ENCODE results near the gene RAB27B.

Gene RAB27B

DNA sequence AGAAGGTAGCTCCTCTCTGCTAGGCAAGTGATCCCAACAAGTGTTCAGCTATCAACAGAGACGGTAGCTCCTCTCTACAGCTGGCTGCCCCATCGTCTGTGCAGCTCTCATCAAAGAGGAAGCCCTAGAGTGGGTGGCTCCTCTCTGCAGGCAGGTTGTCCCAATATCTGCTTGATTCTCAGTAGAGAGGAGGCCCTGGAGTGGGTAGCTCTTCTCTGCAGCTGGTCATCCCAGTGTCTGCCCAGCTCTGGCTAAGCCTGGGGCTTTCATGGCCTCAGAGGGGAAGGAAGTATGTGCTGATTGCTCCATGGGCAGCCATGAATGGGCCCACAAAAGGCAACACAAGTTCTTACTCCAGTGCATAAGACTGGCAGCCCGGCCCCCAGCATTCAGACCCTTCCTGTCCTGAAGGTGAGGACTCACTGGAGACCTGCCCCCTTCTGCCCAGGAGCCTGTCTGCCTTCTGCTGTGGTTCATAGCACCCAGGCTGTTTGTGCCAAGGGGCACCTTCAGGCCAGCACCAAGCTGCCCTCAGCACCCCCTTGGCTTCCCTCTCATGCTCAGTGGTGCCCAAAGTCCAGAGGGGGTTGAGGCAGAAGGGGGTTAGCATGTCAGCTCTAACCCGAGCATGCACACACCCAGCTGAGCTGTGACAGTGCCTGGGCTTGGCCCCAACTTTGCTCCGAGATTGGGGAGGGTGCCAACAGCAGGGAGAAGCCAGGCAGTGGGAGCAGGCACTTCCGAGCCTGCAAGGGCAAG is 82.1 kb downstream of the RAB27B start:
- DNase-seq (ENCODE audit: low spot score), result no peak

- no peak for DNase-seq (ENCODE audit: low spot score)
Observed at GRCh38 chr18:54911551-54911950, 83.3 kb downstream of the RAB27B start.

GRCh38 chr18:54914816-54915215 is 86.5 kb downstream of the RAB27B start:
- DNase-seq (ENCODE audit: low spot score), result no peak

GRCh38 chr18:54916507-54916906 is 88.2 kb downstream of the RAB27B start:
- no peak for DNase-seq (ENCODE audit: low spot score)

- DNase-seq (ENCODE audit: low spot score), result no peak
Observed at GRCh38 chr18:54918060-54918459, 89.8 kb downstream of the RAB27B start.

- no peak for DNase-seq (ENCODE audit: low spot score)
Observed at GRCh38 chr18:54919412-54919811, 91.1 kb downstream of the RAB27B start.

GRCh38 chr18:54923339-54923956 is 95.2 kb downstream of the RAB27B start:
- DNase-seq (ENCODE audit: low spot score), result no peak

DNA sequence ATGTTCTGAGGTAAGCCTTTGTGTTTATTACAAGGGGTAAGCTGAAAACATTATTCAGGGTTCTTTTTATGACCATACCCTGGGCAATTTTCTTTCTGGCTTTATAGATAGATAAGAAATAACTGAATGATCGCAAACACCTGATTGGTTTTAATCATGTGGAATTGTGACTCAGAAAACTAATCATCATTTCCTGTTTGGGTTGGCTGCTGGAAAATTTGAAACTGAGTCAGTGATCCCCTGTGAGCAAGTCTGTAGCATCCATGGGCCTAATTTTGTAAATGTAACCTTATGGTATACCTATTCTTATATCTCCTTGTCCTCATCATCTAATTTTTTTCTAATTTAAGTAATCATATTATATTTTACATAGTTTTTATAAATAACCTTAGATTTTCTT is 96.7 kb downstream of the RAB27B start:
- no peak for DNase-seq (ENCODE audit: low spot score)

GRCh38 chr18:54926593-54927325 is 98.5 kb downstream of the RAB27B start:
- no peak for DNase-seq (ENCODE audit: low spot score)

- no peak for DNase-seq (ENCODE audit: low spot score)
Observed at GRCh38 chr18:54928236-54928635, 100.0 kb downstream of the RAB27B start.

- no peak for DNase-seq (ENCODE audit: low spot score)
Observed at GRCh38 chr18:54931152-54931551, 102.9 kb downstream of the RAB27B start.

- DNase-seq (ENCODE audit: low spot score), result no peak
Observed at GRCh38 chr18:54932472-54932871, 104.2 kb downstream of the RAB27B start.

GRCh38 chr18:54938506-54938905 is 110.2 kb downstream of the RAB27B start:
- DNase-seq (ENCODE audit: low spot score), result no peak

DNA sequence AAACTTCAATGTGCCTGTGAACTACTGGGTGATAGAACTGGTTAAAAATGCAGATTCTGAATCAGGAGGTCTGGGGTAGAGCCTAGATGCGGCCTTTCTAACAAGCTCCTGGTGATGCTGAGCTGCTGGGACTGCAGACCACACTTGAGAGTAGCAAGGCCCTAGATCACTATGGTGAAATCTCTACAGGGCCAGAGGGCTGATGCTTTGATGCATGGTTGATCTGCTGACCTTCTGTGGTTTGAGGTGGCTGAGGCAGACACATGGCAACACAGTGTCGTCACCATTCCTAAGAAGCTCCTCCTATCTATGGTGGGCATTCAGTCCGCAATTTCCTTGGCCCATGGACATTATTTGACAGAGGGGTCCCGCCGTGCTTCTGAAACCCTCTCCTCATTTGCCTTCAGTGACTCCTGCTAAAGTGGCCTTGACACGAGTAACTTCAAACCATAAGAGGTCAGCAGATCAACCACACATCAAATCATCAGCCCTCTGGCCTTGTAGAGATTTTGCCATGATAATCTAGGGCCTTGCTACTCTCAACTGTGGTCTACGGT is 111.2 kb downstream of the RAB27B start:
- DNase-seq (ENCODE audit: low spot score), result no peak

- DNase-seq (ENCODE audit: low spot score), result no peak
Observed at GRCh38 chr18:54942144-54942543, 113.9 kb downstream of the RAB27B start.

GRCh38 chr18:54942569-54942968 is 114.3 kb downstream of the RAB27B start:
- DNase-seq (ENCODE audit: low spot score), result no peak
